GM04503 (cell line): ENCODE data around the gene PPP2R3A.
A peak's percentile ranks its signal among the peaks of the same experiment; 100 is the strongest.
"Not testable (repeated sequence)": the region's sequence is repeated elsewhere in the genome, so short reads cannot be mapped to it uniquely, and the experiment has no call there.

Source experiments
- DNase-seq: peaks from one replicate; pipeline ENCODE4 v3.0.0-alpha.2; 2012; ENCODE audit warnings: low read depth

Gene PPP2R3A

DNA sequence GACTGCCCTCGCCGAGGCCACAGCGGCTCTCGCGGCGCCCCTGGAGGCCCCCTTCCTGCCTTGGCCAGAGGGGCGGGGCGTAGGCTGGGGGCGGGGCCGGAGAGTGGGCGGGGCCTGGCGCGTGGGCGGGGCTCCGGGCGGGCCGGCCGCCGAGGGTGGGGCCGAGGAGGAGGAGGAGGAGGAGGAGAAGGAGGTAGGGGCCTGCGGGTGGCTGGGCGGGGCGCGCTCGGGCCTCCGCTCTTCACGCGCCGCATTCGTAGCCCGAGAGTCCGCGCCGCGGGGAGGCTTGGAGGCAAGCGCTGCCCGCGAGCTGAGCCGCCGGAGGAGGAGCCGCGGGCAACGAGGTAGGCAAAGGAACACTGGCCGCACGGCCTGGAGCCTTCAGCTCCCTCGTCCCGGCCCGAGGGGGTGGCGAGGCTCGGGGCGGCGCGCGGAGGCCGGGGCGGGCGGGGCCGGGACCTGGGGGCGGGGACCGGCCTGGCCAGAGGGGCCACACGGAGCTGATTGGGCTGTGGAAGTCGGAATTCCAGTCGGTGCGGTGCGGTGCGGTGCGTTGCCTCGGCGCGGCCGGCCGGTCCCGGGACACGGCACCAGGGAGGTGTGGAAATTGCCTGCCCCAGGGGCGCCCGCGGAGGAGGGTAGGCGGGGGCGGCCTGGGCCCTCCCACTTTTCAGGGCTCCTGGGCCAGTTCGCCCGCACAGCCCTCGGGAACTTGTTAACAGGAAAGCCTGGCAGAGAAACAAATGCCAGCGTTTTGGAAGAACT is at the start of gene PPP2R3A:
Gene PPP2R3A, plus strand, starts transcription at position 223 of the 765 bp plus-strand sequence. CDS start 35,771 bp downstream, outside the sequence.
- DNase-seq: peak; percentile 40

GRCh38 chr3:135916310-135916709 is 49.2 kb upstream of the PPP2R3A start:
- DNase-seq: no peak

DNA sequence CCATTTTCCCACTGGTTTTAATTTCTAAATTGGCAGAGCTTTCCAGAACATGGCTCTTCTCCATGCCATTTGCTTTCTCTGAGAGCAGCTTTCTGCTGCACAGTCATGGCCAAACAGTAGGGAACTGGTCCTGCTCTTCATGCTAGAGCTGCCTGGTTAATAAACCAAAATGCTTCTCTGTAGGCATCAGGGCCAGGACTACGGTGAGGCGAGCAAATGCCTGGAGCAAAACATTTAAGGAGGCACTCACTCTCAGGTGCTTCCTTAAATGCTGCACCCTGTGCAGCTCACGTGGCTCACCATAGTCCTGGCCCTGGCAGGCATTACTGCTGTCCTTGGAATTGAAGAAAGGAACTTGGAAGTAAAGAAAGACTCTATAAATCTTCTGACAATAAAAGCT is 48.5 kb upstream of the PPP2R3A start:
- no peak for DNase-seq

- DNase-seq: no peak
These were observed 47.5 kb upstream of the PPP2R3A start for GRCh38 chr3:135917927-135918597.

- DNase-seq: no peak
These were observed 46.9 kb upstream of the PPP2R3A start for GRCh38 chr3:135918600-135918999.

DNA sequence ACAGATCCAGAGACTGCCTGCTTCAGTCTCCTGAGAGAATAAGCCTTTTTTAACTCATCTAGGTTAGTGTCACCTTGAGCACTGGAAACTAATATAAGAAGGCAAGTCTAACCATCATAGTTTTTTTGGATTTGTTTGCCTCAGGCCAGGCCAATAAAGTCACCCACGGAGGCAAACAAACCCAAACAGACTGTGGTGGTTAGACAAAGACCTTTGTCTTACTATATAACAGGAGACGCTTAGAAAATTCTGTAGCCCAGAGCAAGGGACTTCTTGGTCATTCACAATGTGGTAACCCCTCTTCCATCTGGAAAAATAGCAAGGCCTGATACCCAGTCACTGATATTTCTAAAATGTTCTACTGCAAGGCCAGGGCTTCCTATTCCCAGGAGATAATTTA is 45.3 kb upstream of the PPP2R3A start:
- DNase-seq: no peak

DNA sequence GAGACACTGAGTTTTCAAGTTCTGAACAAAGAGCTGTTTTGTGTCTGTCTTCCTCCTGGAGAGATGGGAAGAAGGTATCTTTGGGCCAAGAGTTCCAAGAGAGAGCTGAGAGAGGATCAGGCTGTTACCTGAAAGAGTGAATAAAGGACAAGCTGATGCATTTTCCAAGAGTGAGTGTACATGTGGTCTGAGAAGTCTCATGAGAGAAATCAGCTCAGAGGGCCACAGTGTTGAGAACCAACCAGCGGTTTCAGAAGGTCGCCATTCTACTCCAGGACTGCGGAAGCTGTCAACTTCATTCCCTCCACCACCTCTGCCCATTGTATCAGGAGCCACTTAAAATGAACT is 42.7 kb upstream of the PPP2R3A start:
- DNase-seq: no peak

DNA sequence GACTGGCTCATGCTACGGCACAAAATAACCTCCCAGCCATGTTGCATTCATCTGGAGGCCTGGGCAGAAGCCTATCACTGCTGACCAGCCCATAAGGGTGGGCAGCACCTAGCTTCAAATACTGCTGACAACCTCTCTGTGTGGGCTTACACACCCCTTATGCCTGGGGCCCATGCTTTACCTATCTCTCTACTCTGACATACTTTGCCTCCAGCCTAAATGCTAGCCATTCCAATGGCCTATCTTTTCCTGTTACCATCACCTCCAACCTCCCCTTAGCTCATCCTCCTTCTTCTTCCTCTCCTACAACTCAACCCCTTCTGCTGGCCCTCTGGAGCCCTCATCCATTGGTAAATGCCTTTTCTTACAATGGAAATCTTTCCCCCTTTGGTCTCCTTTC is 41.0 kb upstream of the PPP2R3A start:
- no peak for DNase-seq

- no peak for DNase-seq
These were observed 38.9 kb upstream of the PPP2R3A start for GRCh38 chr3:135926664-135927063.

GRCh38 chr3:135927155-135927554 is 38.4 kb upstream of the PPP2R3A start:
- peak; percentile 31 for DNase-seq

DNA sequence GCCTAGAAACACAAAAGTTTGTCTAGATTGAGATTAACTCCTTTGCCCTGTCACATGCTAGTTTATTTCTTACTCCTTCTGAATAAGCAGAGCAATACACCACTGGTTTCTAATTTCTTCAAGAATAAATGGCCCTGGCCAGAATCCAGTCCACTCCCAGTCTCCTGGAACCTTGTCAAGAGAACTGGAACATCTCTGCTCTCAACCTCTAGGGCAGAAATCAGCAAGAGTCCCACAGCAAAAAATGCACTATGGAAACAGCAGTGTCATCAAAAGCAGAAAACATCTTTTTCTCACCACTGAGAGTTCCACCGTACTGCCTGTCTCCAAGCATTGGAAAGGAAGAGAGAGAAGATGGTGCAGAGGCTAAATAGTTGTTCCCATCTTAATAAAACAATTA is 35.9 kb upstream of the PPP2R3A start:
- DNase-seq: peak; percentile 80

DNA sequence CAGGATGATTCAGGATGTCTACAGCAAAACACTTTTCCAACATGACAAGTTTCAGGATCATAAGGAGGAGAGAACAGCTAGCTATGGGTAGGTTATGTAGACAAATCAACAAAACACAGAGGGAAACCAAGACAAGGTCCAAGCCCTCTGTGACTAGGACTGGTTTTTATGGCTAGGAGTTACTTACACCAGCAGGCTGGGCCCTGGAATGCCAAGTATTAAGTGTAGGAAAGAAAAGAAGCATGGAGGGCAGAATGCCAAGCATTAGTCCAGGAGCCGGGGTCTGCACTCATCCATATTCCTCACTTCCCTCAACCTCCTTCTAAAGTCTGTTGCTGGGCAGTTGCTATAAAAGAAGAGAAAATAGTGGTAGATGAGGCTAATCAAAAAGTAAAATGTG is 35.3 kb upstream of the PPP2R3A start:
- DNase-seq: no peak

DNA sequence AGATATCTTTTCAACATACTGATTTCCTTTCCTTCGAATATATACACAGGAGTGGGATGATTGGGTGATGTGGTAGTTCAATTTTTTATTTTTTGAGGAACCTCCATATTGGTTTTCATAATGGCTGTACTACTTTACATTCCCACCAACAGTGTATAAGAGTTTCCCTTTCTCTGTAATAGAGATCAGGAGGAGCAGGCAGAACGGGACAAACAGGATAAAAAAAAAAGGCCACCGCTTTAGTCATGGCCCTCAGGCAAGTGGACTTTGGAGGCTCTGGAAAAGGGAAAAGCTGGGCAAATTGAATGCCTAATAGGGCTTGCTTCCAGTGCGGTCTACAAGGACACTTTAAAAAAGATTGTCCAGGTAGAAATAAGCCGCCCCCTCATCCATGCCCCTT is 30.4 kb upstream of the PPP2R3A start:
- not testable (repeated sequence) for DNase-seq

GRCh38 chr3:135937766-135938165 is 27.8 kb upstream of the PPP2R3A start:
- DNase-seq: not testable (repeated sequence)

DNA sequence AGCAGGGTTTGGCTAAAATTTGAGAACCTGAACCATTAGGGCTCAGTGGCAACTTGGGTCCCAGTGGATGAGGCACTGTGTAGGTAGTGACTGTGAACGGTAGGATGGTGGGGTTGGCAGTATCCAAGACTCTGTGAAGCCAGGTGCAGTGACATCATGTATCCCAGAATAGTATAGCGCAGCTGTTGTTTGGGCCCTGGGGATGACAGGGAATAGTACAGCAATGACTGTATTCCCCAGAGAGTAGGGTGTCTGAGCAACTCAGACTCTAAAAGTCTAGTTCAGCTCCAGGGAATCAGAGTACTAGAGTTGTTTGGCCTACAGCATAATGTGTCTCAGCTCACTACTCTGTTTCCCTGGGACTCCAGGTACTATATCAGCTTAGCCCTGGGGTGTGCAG is 20.7 kb upstream of the PPP2R3A start:
- DNase-seq: no peak

- no peak for DNase-seq
These were observed 14.6 kb upstream of the PPP2R3A start for GRCh38 chr3:135950941-135951340.

DNA sequence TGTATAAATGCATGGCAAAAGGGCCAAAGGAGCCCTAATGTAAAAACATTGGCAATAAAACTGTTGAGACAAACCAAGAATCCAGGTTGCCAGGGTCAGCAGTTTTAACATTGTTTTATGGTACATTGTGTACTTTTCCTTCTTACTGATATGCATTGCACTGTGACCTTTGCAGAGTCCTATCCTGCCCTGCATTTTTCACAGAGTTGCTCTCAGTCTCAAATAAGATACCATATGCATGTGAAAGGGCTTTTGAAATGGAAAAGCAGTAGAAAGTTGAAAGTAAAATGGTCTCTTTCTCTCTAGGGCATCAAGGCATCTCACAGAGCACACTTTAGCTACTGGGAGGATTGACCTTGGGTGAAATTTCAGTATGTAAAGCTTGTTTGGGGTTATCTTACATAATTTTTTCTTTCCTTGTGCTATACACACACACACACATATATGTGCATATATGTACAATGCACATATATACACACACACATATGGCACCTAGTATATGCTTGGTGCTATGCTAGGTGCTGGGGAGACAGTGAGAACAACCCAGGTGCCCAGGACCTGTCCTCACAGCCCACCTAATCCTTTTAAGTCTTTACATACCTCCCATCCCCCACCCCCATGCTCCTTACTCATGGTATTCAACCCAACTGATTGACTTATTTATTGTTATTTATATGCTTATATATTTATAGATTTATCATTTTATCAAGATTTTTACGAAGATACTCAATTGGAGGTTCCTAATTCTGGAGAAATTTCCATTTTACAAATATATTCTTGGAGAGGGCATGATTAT is 1.2 kb upstream of the PPP2R3A start:
- DNase-seq: no peak

- no peak for DNase-seq
These were observed 411 bp upstream of the PPP2R3A start for GRCh38 chr3:135965129-135965505.

DNA sequence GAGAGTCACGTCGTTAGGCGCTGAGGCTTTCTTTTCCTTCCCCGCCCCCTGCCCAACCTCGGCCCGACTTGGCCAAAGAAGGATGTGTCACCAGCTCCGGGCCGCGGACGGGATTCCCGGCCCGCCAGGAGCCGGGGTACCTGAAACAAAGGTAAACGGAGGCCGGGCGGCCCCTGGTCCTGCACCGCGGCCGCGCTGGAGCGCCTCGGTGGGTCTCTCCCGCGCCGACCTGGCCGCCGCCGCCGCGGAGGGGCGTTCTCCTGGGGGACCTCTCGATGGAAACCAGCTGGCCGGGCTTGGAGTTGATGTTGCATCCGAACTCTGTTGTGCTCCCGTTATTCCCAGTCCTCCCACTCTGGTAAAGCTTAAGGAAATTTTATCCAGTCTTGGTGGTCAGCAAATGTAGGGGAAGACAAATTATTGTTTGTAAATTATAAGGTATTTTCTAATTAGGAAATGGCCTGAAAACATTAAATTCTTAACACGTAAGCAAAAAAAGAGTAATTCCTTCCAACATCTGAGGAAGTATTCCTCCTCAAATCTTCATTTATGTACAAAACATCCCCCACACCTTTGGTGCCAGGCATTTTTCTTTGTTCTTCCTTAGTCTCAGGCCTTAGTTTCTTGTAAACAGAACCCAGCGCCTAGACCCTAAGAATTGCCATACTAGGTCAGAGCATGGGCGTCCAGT is 888 bp downstream of the PPP2R3A start:
- DNase-seq: no peak

DNA sequence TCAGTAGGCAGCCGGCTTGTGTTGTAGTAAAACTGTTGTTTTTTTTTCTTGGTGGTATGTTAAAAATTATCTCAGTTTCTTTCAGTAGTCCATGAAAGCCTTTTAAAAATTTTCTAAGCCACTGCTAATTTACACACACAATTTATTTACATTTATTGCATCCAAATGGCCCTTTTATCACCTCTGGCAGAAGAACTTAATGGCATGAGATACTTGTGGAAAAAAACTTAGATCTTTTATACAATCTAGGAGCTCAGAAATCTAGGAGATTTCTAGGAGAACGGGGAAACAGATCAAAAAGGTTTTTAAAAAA is 1.4 kb downstream of the PPP2R3A start:
- no peak for DNase-seq

GRCh38 chr3:135967867-135968266 is 2.3 kb downstream of the PPP2R3A start:
- no peak for DNase-seq

DNA sequence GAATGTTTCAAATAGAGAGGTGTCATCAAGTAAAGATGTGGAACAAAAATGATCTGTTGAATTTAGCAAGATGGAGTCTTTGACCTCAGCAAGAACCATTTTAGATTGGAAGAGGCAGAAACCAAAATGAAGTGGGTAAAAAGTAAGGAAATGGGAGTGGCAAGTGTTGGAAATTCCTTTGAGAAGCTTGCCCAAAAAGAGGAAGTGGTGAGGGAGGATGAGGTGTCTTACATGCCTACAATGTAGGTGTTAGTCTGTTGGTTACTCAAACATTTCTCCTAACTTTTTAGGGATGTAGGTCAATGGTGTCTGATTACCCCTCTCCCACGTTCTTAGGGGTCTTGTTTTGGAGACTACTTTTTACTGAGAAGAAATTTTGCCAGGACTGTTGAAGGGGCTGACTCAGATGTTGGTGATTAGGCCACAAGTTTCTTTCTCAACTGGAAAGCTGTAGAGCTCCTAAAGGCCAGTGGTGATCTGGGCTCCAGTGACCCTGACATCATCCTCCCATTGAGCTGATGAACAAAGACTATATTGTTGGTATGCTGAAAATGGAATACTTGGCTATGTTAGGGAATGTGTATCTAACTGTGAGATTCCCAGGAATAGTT is 5.1 kb downstream of the PPP2R3A start:
- no peak for DNase-seq
